ENCODE results near the gene MFRP. TPM values are rescaled to one million over a fixed set of nuclear protein-coding genes. Genes with fewer than 3 reads are reported as not detected.
A peak's percentile ranks its signal among the peaks of the same experiment; 100 is the strongest.
"Not testable (repeated sequence)": the region's sequence is repeated elsewhere in the genome, so short reads cannot be mapped to it uniquely, and the experiment has no call there.

Gene MFRP
- not detected in 2 replicates for total RNA-seq (2014; rRNA removed; shearing (Covaris generic))

- no peak for DNase-seq (ENCODE audit: low spot score)
Observed at GRCh38 chr11:119346605-119347004, at the start of gene MFRP. Gene MFRP (minus strand): TSS chr11:119346705. CDS start chr11:119346513, 192 bp downstream.

GRCh38 chr11:119391275-119391674 lies 44.8 kb upstream of the MFRP start:
- DNase-seq (ENCODE audit: low spot score): no peak

- no peak for DNase-seq (ENCODE audit: low spot score)
Observed at GRCh38 chr11:119389611-119390254, 43.2 kb upstream of the MFRP start.

- DNase-seq (ENCODE audit: low spot score): no peak
Observed at GRCh38 chr11:119388103-119388502, 41.6 kb upstream of the MFRP start.

- DNase-seq (ENCODE audit: low spot score): no peak
Observed at GRCh38 chr11:119384332-119384731, 37.8 kb upstream of the MFRP start.

GRCh38 chr11:119382513-119382912 lies 36.0 kb upstream of the MFRP start:
- DNase-seq (ENCODE audit: low spot score): not testable (repeated sequence)

- DNase-seq (ENCODE audit: low spot score): no peak
Observed at GRCh38 chr11:119382101-119382500, 35.6 kb upstream of the MFRP start.

- peak; percentile 92 for DNase-seq (ENCODE audit: low spot score)
Observed at GRCh38 chr11:119381181-119381988, 34.9 kb upstream of the MFRP start, which contains the start of gene USP2. Gene USP2 (minus strand): TSS chr11:119381690. CDS start chr11:119373480, 8,210 bp downstream.

GRCh38 chr11:119380827-119381180 lies 34.3 kb upstream of the MFRP start:
- no peak for DNase-seq (ENCODE audit: low spot score)

- no peak for DNase-seq (ENCODE audit: low spot score)
Observed at GRCh38 chr11:119380160-119380826, 33.8 kb upstream of the MFRP start.

GRCh38 chr11:119378851-119379465 lies 32.5 kb upstream of the MFRP start:
- DNase-seq (ENCODE audit: low spot score): no peak

GRCh38 chr11:119377961-119378667 lies 31.6 kb upstream of the MFRP start:
- no peak for DNase-seq (ENCODE audit: low spot score)

GRCh38 chr11:119377112-119377901 lies 30.8 kb upstream of the MFRP start:
- DNase-seq (ENCODE audit: low spot score): no peak

- DNase-seq (ENCODE audit: low spot score): no peak
Observed at GRCh38 chr11:119376197-119376847, 29.8 kb upstream of the MFRP start.

- DNase-seq (ENCODE audit: low spot score): no peak
Observed at GRCh38 chr11:119375337-119376196, 29.1 kb upstream of the MFRP start.

- no peak for DNase-seq (ENCODE audit: low spot score)
Observed at GRCh38 chr11:119374632-119375336, 28.3 kb upstream of the MFRP start.

GRCh38 chr11:119373921-119374631 lies 27.6 kb upstream of the MFRP start:
- DNase-seq (ENCODE audit: low spot score): peak; percentile 57

Measured in H4 (cell line).